Left renal cortex interstitium (tissue), 4 donors: ENCODE data around the gene MXD4. TPM values are rescaled to one million over a fixed set of nuclear protein-coding genes. Genes with fewer than 3 reads are reported as not detected.
A peak's percentile ranks its signal among the peaks of the same experiment; 100 is the strongest.

ENCODE experiments used
- DNase-seq, 4 donors: peaks; one replicate each; pipeline ENCODE4 v3.0.0-alpha.2; 2013; ENCODE audit warnings: low read depth in 4 of 4, low spot score in 2 of 4, missing footprints in 1 of 4
- polyA plus RNA-seq, 4 donors: library from polyadenylated mRNA; unstranded; fragments of 120-200 nt; gene quantifications; one replicate each; pipeline ENCODE4 v1.2.1, GENCODE V29; 2013; ENCODE audit not compliant: insufficient read length in 4 of 4

MXD4 gene
- polyA plus RNA-seq, 4 donors = 51.4 to 80.2 (median 66.5) TPM

DNA sequence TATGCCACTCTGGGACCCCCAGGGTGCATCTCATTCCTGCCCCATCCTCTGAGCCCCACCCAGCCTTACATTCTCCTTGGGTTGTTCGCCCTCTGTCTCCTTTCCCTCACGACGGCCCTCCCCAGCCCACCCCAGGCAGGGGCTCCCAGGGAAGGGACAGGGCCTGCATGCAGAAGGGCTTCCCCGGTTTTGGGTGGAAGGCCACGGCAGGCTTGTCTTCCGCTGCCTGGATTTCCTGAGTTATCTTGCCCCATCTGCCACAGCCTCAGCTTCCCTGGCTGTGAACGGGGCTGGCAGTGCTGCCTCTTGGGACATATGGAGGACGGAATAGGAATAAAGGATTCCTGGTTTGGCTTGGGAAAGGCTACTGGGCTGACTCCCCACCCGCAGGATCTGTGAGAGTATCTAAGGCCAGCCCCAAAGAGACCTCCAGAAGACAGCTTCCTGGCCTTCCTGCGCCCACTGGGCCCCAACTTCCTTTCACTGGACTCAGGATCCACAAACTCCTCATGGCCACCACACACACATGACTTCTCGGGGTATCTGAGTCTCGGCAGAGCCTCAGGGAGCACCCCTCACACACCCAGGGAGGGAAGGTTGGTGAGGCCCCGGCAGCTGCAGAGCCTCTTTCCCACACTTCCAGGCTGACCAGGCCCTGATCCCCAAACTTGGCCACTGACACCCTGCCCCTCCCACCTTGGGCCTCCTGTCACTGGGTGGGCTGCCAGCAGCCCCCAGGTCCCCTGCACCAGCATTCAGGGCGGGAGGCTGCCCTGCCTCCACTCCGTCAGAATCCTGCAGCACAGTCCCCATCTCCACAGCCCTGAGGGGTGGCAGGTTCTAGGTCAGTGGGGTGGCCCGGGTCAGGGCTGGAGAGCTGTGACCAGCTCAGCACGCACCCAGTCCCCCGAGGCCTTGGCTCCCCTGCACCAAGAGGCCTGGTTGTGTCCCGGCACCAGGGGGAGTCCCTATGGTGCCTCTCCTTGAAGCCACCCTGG is 3.5 kb upstream of the MXD4 start:
- DNase-seq = no peak

DNA sequence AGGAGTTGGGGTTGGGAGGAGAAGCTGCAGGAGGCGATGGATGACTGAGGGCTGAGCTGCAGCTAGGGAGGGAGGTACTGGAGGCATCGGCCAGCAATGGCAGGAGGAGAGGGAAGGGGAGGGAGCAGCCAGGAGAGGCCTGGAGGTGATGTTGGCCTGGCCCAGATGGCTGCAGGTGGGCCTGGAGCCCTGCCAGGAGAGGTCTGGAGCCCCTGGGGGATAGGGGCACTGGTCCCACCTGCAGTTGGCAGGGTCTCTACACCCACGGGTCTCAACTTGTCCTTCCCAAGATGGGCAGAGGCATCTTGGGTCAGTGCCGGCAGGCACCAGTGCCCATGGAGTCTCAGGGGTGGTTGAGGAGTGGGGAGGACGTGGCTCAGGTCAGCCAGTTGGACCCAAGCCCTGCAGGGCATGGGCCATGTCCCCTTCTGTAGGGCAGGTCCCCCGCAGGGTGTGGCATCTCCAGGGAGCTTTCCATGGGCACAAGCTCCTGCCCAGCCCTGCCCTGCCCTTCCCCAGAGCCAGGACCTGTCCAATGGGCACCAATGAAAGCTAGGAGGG is 2.7 kb upstream of the MXD4 start:
- no peak for DNase-seq

- DNase-seq = no peak
Observed at GRCh38 chr4:2263926-2264321, 2.0 kb upstream of the MXD4 start.

- DNase-seq = no peak
Observed at GRCh38 chr4:2262944-2263250, 988 bp upstream of the MXD4 start.

DNA sequence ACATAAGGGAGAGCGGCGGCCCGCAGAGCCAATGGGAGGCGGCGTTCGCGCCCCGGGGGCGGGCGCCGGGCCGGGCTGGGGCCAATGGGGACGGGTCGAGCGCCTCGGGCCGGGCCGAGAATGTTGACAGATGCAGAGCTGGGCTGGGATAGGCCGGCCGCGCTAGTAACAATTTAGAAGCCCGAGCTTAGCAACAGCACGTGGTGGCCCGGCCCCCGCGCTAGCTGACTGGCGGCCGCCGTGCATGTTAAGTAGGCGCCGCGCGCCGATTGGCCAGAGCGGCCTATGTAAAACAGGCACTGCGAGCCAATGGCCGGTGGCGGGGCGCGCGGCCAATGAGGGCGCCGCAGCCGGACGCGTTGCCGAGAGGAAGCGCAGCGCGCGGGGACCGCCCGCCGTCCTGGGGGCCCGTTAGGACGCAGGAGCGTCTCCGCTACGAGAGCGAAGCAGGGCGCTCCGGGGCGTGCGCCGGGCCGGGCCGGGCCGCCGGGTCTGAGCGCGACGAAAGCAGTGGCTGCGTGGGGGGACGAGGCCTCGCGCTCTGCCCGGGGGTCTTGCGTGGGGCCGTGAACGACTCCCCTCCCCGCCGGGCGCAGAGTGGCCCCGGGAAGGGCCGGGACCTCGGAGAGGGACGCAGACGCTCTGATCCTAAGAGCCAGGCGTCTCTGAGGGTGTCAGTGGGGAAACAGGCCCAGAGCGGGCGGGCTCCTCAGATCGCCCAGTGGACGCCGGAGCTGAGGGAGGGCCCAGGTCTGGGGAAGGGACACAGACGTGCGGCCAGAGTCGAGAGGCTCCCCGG is 435 bp upstream of the MXD4 start:
- DNase-seq = peak; percentile 88 to 97 (median 95)

GRCh38 chr4:2261110-2261852 is 628 bp downstream of the MXD4 start:
- DNase-seq = no peak

- no peak for DNase-seq
Observed at GRCh38 chr4:2260344-2261109, 1.4 kb downstream of the MXD4 start.

- DNase-seq = no peak
Observed at GRCh38 chr4:2259541-2260343, 2.2 kb downstream of the MXD4 start.

DNA sequence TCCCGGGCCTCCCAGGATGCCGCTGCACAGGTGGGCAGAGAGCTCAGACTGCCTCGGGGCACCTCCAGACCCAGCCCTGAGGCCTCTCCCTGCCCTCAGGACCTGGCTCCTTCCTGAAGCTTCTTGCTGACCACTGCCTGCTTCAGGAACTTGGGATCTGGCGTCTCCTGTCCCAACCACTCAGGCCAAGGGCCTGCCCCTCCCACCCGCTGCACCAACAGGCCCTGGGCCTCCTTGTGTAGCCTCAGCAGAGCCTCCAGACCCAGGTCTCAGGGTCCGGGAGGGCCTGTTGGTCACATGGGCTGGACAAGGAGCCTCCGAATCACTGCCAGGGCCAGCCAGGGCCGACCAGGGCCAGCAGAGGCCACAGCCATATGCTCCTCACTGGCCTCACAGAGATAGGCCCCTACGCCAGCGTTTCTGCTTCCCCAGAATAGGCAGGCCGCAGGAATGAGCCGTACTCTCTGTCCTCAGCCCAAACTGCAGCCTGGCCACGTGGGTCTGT is 2.8 kb downstream of the MXD4 start:
- no peak for DNase-seq

DNA sequence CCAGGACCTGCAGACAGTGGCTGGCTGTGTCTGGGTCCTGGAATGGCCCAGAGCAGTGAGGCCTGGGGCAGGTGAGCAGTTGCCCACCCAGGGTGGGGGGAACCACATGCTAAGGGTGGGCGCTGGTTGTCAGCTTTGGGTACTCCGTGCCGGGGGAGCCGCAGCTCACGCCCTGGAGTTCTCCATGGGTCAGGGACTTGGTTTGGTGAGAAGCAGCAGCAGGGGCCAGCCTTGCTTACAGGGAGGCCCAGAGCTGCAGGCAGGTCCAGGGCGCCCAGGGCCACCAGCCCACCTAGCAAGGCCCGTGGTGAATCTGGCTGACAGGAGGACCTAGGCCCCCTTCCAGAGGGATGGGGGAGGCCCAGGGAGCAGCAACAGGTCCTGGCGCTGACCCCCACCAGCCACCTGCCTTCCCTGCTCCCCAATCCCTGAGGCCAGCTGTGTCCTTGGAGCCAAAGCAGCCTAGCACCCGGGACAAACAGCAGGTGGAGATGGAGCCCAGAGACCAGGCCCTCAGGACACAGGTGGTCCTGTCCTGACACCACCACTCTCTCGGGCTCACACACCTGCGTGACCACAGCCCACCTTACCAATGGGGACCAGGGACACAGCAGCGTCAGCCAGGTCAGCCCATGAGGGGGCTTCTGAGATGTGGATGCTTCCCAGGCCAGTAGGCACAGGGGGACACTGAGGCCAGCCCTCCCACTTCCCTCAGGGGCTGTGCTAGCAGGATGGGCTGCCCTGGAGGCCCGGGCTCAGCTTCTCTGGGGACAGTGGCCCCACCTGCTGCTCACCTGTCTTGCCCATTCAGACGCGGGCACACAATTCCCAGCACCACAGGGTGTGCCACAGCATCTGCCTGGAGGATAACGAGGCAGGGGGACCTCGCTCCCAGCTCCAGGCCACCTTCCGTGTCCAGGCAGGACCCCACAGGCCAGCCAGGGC is 3.5 kb downstream of the MXD4 start:
- DNase-seq = no peak

- no peak for DNase-seq
Observed at GRCh38 chr4:2257361-2258081, 4.4 kb downstream of the MXD4 start.

GRCh38 chr4:2256781-2257191 is 5.1 kb downstream of the MXD4 start:
- DNase-seq = no peak

GRCh38 chr4:2256156-2256731 is 5.7 kb downstream of the MXD4 start:
- DNase-seq = no peak

DNA sequence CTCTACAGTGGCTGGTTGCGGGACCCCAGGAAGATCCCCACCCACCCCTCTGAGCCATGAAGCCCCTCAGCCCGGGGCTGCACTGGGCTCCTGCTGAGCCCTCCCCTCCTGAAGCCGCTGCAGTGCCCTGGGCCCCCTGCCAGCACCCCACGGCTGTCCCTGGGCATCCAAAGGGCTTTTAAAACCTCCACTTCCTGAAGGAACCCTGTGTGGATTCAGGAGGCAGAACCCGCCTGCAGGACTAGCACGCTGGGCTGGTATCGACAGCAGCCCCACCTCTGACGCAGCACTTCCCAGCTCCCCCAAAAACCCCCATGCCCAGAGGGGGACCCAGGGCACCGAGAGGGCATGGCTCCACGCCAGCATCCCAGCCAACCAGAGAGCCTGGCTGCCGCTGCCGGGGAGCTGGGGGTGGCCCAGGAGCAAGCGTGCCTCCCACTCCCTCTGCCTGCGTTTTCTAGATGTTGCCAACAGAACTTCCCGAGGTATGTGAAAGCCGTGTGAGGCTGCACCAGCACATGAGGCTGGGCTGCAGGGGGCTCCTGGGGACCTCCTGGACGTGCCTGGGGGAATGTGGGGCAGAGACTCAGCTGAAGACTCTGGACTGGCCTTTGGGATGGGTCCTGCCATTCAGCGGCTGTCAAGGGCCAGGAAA is 6.3 kb downstream of the MXD4 start:
- DNase-seq = no peak

- no peak for DNase-seq
Observed at GRCh38 chr4:2254665-2255500, 7.0 kb downstream of the MXD4 start.
